ENCODE results near the gene KCNIP1. TPM values are rescaled to one million over a fixed set of nuclear protein-coding genes. Genes with fewer than 3 reads are reported as not detected.
"Not testable (repeated sequence)": the region's sequence is repeated elsewhere in the genome, so short reads cannot be mapped to it uniquely, and the experiment has no call there.

KCNIP1 gene
- total RNA-seq, 1 donor = under 0.01 TPM

DNA sequence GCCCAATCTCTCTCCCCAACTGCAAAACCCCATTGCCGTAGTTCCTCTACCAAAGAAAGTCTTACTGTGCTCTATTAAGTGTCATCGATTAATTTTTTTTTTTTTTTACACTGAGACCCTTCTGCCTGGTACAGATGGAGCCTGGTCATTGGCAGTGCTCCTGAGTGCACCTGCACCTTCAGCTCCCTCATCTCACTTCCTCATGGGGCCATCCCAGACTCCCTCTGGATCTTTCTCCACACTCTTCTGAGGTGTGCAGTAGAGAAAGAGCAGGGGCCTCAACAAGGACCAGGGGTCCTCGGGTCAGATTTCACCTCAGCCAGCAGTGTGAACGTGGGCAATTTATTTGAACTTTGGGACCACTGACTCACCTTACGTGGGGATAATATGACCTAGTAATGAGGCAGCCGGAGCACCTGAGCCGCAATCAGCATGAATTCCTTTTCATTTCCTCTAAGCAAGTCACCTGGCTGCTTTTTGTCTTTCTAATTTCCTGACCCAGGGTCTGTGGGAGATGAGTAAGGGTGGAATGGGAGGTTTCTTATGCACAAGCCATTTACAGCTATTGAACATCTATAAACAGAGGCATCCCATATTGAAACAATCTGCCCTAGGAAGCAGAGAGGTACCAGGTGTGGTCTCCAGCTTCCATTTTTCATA, 257.4 kb downstream of the KCNIP1 start:
- DNase-seq (ENCODE audit: low read depth in 2 of 3, low spot score in 2 of 3) = no peak

GRCh38 chr5:170761708-170762066, 257.9 kb downstream of the KCNIP1 start:
- DNase-seq (ENCODE audit: low read depth in 2 of 3, low spot score in 2 of 3) = no peak

DNA sequence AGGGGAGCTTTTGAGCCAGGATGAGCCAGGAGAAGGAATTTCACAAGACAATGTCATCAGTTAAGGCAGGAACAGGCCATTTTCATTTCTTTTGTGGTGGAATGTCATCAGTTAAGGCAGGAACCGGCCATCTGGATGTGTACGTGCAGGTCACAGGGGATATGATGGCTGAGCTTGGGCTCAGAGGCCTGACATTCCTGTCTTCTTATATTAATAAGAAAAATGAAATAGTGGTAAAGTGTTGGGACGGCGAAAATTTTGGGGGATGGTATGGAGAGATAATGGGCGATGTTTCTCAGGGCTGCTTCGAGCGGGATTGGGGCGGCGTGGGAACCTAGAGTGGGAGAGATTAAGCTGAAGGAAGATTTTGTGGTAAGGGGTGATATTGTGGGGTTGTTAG, 258.5 kb downstream of the KCNIP1 start:
- DNase-seq (ENCODE audit: low read depth in 2 of 3, low spot score in 2 of 3) = not testable (repeated sequence)

DNA sequence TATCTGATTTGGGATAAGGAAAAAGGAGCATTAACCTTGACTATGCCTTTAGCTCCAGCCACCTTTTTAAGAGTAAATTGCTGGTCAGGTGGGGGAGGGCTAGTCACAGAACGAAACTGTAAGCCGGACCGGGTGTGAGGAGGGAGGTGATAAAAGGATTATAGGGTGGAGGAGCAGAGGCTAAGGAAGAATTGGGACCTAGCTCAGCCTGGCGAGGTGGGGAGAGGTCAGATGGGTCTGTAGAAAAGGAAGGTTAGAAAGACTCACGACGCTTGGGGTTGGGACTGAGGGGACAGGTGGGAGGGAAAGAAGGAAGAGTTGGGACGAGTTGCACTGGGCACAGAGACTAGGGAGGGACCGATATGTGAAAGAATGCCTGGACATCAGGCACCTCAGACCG, 262.0 kb downstream of the KCNIP1 start:
- not testable (repeated sequence) for DNase-seq (ENCODE audit: low read depth in 2 of 3, low spot score in 2 of 3)

- no peak for DNase-seq (ENCODE audit: low read depth in 2 of 3, low spot score in 2 of 3)
Measured at GRCh38 chr5:170769246-170769645, 265.4 kb downstream of the KCNIP1 start.

GRCh38 chr5:170769898-170770416, 266.1 kb downstream of the KCNIP1 start:
- DNase-seq (ENCODE audit: low read depth in 2 of 3, low spot score in 2 of 3) = no peak

DNA sequence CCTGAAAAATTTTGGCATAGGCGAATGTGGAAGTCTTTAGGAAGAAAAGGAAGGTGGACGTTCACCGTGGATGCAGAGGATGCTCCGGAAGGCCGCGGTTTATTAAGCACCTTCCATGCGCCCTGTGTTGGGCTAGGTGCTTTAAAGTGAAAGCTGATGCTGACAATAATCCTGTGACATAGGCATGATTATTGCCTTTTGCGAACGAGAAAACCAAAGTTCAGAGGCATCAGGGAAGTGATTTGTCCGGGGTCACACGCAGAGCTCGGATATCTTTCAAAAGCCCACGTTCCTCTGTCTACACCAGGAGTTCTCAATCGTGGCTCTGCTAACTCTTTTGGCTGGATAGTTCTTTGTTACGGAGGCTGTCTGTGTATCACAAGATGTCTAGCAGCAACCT, 267.7 kb downstream of the KCNIP1 start:
- no peak for DNase-seq (ENCODE audit: low read depth in 2 of 3, low spot score in 2 of 3)

- DNase-seq (ENCODE audit: low read depth in 2 of 3, low spot score in 2 of 3) = no peak
Measured at GRCh38 chr5:170773024-170773985, 269.5 kb downstream of the KCNIP1 start.

DNA sequence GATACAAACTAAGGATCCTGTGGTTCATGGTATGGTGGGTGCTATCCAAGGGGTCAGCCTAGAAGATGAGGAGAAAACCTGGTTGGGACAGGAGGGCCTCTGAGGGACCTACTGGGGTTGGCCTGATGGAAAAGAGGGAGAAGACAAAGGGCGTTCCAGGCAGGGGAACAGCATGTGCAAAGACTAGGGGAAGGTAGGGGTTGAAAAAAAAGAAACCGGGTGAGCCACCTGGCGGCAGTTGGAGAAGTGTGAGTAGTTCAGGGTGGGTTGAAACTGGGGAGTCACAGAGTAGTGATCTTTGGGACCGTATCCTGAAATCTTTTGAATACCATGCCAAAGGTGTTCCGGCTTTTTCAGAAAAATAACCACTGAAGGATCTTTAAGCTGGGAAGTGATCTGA, 271.0 kb downstream of the KCNIP1 start:
- DNase-seq (ENCODE audit: low read depth in 2 of 3, low spot score in 2 of 3) = no peak

DNA sequence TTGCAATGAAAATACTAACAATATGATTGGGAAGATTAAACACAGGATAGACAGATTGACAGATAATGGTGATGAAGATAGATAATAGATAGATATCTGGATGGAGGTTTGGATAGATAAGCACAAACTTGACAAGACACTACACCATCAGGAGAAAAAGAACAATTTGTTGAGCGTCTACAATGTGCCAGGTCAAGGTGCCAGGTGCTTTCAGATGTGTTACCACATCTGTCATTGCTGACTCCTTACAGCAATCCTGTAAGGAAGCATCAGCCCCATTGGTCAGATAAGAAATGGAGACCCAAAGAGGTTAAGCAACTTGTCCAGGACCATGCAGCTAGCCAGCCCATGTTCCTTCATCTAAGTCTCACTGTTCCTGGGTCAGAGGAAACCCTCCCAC, 278.1 kb downstream of the KCNIP1 start:
- DNase-seq (ENCODE audit: low read depth in 2 of 3, low spot score in 2 of 3) = no peak

DNA sequence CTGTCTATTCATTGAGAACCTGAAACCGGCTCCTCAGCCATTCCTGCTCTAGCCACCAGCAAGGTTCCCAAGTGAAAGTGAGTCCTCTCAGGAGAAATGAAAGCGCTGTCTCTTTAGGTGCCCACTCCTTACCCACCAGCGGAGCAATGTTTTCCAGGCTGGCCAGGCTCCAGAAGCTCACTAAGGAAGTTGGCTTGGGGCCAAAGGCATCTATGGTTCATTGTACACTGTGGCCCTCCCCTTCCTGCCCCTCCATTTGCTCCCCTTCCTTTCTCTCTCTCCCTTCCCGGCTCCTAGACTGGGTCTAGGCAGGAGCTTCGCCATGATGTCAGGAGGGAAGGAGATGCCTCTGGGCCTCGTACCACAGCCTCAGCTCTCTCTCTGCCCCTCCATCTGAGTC, 278.6 kb downstream of the KCNIP1 start:
- DNase-seq (ENCODE audit: low read depth in 2 of 3, low spot score in 2 of 3) = no peak

DNA sequence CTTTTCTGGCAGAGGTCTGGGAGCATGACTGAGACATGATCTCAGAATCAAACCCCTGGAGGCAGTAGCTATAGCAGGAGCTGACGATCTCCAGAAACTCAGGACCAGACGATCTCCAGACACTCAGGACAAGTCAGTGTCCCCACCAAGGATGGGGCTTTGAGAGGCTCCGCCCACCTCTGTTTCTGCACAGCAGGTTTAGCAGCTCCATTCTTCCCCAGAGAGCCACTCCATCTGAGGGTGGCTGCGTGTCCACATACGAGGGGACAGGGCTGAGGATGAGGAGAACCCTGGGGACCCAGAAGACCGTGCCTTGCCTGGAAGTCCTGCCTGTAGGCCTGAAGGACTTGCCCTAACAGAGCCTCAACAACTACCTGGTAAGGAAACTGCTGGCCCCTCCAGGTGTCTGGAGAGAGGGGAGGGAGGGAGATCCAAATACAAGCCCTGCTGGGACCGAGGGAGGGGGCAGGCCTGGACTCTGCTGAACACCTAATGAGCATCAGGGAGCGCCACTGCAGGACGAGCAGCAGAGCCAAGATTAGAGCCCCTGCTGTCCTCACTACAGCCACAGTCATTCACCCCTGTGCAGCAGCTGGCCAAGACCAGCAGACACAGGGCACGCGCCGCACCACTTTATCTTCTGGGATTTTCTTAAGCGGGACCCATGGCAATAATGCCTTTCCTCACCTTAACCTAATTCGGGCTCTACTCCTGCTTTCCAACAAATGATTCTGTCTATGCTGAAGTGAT, 279.9 kb downstream of the KCNIP1 start, which contains the start of gene GABRP:
TSS of gene GABRP (plus strand) at position 228 of the 750 bp plus-strand sequence. CDS start 4,891 bp downstream, outside the sequence.
- no peak for DNase-seq (ENCODE audit: low read depth in 2 of 3, low spot score in 2 of 3)

DNA sequence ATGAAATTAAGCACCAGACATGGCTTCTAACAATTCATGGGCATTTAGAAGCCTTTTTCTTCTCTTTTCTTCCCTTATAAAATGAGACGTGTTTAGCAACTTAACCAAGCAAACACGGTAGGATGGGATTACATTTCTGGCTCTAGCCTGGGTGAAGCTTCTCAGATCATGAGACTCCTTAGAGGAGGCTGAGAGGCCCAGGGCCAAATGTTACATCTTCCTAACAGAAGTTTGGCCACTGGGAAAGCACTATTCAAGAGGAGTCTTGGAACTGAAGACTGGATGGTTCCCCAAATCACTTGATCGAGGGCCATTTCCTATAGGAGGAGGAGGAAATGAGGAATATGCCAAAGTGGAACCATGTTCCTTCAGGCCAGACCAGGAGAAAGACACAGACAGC, 281.6 kb downstream of the KCNIP1 start:
- no peak for DNase-seq (ENCODE audit: low read depth in 2 of 3, low spot score in 2 of 3)

Other genes with a start within 250 kb of the KCNIP1 start
- 70.8 TPM for gene LCP2, start 206.2 kb upstream of the KCNIP1 start, total RNA-seq
- gene KCNMB1, start 114.7 kb upstream of the KCNIP1 start, total RNA-seq = 0.27 TPM